BE2C (cell line): ENCODE results near the gene SKOR1.

ENCODE experiments used
- DNase-seq: peaks from one replicate; pipeline ENCODE4 v3.0.0-alpha.2; 2020
- H3K27me3 ChIP-seq: fragments of 250-450 bp; sonication (Bioruptor Pico); 2 replicates; pipeline ENCODE4 v1.5.1; 2020; ENCODE audit warnings: mild to moderate bottlenecking
- H3K36me3 ChIP-seq: fragments of 250-450 bp; sonication (Bioruptor Pico); 2 replicates; pipeline ENCODE4 v1.5.1; 2020; ENCODE audit warnings: mild to moderate bottlenecking
- H3K4me1 ChIP-seq: fragments of 250-450 bp; sonication (Bioruptor Pico); 2 replicates; pipeline ENCODE4 v1.5.1; 2020
- H3K4me3 ChIP-seq: 2 replicates; pipeline ENCODE4 v1.5.1; 2011; ENCODE audit warnings: low read depth, low read length
- H3K9me3 ChIP-seq: fragments of 250-450 bp; sonication (Bioruptor Pico); 2 replicates; pipeline ENCODE4 v1.5.1; 2020
- TF ChIP-seq, protein P1 (sequence below): IDR thresholded peaks from 2 replicates; pipeline ENCODE4 v1.5.1; 2012; ENCODE audit warnings: mild to moderate bottlenecking, low read depth, low read length

Gene SKOR1

GRCh38 chr15:67779549-67780111 lies 45.7 kb upstream of the SKOR1 start:
- TF ChIP-seq, protein P1, sequence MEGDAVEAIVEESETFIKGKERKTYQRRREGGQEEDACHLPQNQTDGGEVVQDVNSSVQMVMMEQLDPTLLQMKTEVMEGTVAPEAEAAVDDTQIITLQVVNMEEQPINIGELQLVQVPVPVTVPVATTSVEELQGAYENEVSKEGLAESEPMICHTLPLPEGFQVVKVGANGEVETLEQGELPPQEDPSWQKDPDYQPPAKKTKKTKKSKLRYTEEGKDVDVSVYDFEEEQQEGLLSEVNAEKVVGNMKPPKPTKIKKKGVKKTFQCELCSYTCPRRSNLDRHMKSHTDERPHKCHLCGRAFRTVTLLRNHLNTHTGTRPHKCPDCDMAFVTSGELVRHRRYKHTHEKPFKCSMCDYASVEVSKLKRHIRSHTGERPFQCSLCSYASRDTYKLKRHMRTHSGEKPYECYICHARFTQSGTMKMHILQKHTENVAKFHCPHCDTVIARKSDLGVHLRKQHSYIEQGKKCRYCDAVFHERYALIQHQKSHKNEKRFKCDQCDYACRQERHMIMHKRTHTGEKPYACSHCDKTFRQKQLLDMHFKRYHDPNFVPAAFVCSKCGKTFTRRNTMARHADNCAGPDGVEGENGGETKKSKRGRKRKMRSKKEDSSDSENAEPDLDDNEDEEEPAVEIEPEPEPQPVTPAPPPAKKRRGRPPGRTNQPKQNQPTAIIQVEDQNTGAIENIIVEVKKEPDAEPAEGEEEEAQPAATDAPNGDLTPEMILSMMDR = no peak
- H3K4me1 ChIP-seq = peaks cover 12% of the 10 kb centered on the region
- H3K36me3 ChIP-seq = no peaks in the 10 kb centered on the region
- no peaks in the 10 kb centered on the region for H3K27me3 ChIP-seq
- H3K9me3 ChIP-seq = no peaks in the 10 kb centered on the region
- H3K4me3 ChIP-seq = no peak overlapping the region
- DNase-seq = no peak

GRCh38 chr15:67781061-67781460 lies 44.2 kb upstream of the SKOR1 start:
- Histone ChIP-seq H3K27me3 (no peaks in the 10 kb centered on the region), H3K4me1 (peaks cover 9% of the 10 kb centered on the region), H3K4me3 (no peak overlapping the region), H3K36me3 (no peaks in the 10 kb centered on the region), H3K9me3 (no peaks in the 10 kb centered on the region)
- TF ChIP-seq, protein P1 = no peak
- DNase-seq = no peak

DNA sequence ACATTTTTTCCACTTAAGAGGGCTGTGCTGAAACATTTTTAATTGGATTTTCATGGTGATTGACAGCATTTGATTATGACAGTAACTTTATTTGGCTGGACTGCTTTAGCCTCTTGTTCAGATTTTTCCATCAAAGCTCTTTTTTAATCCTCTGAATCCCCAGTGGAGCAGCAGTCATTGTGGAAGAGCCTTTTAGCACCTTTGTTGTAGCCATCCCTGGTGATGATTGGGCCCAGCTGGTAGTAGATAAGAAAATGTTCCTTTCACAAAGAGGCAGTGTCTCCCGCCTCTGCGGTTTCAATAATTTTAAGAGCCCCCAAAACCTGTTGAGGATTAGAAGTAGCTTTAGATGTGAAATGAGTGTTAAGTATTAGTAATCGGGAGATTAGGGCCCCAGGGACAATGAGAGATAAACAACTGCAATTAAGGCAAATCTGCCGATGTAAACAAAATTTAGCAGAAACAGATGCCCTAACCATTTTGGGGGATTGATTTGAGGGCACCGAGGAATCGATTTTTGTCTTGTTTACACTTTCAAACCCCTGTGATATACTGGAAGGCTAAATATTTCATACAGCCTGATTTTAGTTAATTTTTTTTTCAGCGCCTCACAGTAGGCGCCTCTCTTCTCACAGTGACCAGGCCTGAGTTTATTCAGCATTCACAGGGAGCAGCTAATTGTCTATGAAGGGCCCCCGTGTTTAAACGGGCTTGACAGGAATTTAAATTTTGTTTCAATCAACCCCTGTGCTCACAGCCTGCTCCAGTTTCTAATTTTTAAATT lies 43.2 kb upstream of the SKOR1 start:
- Histone ChIP-seq H3K4me3 (no peak overlapping the region), H3K4me1 (peaks cover 9% of the 10 kb centered on the region), H3K9me3 (no peaks in the 10 kb centered on the region), H3K36me3 (no peaks in the 10 kb centered on the region), H3K27me3 (no peaks in the 10 kb centered on the region)
- TF ChIP-seq, protein P1 = no peak
- DNase-seq = no peak

DNA sequence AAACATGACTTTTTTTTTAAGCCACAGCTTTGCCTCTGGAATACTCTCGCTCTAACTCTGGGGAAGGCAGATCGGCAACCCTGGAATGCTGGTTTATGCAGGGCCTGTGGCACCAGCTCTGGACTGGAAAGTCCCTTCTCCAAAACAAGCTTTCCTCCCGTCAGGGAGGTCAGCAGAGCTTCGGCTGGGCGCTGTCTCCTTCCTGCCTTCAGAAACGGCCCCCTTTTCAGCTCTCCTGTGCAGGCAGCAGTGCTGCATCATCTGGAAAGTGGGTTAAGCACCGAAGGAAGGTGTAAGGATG lies 42.7 kb upstream of the SKOR1 start:
- DNase-seq = no peak
- peaks cover 9% of the 10 kb centered on the region for H3K4me1 ChIP-seq
- H3K36me3 ChIP-seq = no peaks in the 10 kb centered on the region
- no peaks in the 10 kb centered on the region for H3K27me3 ChIP-seq
- TF ChIP-seq, protein P1 = no peak
- H3K4me3 ChIP-seq = no peak overlapping the region
- no peaks in the 10 kb centered on the region for H3K9me3 ChIP-seq

DNA sequence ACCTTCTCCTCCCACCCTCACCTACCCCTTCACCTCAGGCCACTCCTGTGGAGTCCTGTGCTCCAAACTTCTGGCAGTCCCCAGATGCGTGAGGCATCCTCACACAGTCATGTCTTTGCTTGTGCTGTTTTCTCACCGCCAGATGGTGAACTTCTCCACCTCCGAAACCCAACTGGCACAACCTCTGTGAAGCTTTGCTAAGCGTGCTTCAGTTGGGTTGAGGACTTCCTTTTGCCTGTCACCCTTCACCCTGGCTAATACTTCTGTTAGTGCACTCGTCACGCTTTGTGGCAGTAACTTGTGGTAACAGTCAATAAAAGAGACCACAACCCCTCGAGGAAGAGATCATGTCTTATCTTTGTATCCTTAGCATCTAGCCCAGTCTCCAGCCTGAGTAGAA lies 42.0 kb upstream of the SKOR1 start:
- H3K4me1 ChIP-seq = peaks cover 9% of the 10 kb centered on the region
- no peaks in the 10 kb centered on the region for H3K27me3 ChIP-seq
- DNase-seq = no peak
- H3K4me3 ChIP-seq = no peak overlapping the region
- H3K36me3 ChIP-seq = no peaks in the 10 kb centered on the region
- TF ChIP-seq, protein P1 = no peak
- no peaks in the 10 kb centered on the region for H3K9me3 ChIP-seq

- Histone ChIP-seq H3K9me3 (no peaks in the 10 kb centered on the region), H3K27me3 (no peaks in the 10 kb centered on the region), H3K4me1 (peaks cover 9% of the 10 kb centered on the region), H3K4me3 (no peak overlapping the region), H3K36me3 (no peaks in the 10 kb centered on the region)
- no peak for DNase-seq
- TF ChIP-seq, protein P1 = no peak
These were observed 41.1 kb upstream of the SKOR1 start for GRCh38 chr15:67784090-67784781.
